Measurements from ENCODE around the gene PLCB1. TPM values are rescaled to one million over a fixed set of nuclear protein-coding genes. Genes with fewer than 3 reads are reported as not detected.

The PLCB1 gene
- polyA plus RNA-seq, 1 donor (not counting 4 experiments of a cell fraction or from before 2014, with no cell fraction given), result 0.37 TPM

- dilution Hi-C loops (cut with MboI; ENCODE audit: extremely low pct_ligation_motif_present, low sequenced_read_pairs), result no loop called here
- no peaks in the 10 kb centered on the region for H3K36me3 ChIP-seq (ENCODE audit: control insufficient read depth in 2 of 2, extremely low read depth in 1 of 2, insufficient read depth in 2 of 2, low read length in 2 of 2)
- TF ChIP-seq CTCF (optimal IDR thresholded peaks at IDR 0.05 in 1 of 3, IDR thresholded peaks at IDR 0.05 in 1 of 3, conservative IDR thresholded peaks at IDR 0.05 in 1 of 3; ENCODE audit: extremely low read depth in 1 of 3, insufficient read depth in 2 of 3, low read length in 3 of 3), result no peak
- no peak for TF ChIP-seq EZH2 (IDR thresholded peaks at IDR 0.05; ENCODE audit: low read length)
- H2AFZ ChIP-seq (ENCODE audit: control insufficient read depth, low read length), result no peak overlapping the region
- no peak overlapping the region for H3K4me3 ChIP-seq (ENCODE audit: control insufficient read depth in 2 of 3, extremely low read depth in 1 of 3, insufficient read depth in 2 of 3, low read depth in 1 of 3, low read length in 3 of 3)
- H4K20me1 ChIP-seq (ENCODE audit: control insufficient read depth, extremely low read depth, insufficient read depth, low read length), result no peaks in the 10 kb centered on the region
- no peak overlapping the region for H3K27ac ChIP-seq (ENCODE audit: control insufficient read depth, insufficient read depth, low read length)
- H3K27me3 ChIP-seq (ENCODE audit: control insufficient read depth, extremely low read depth, insufficient read depth, low read length), result no peaks in the 10 kb centered on the region
- no peak overlapping the region for H3K4me2 ChIP-seq (ENCODE audit: control insufficient read depth, extremely low read depth, insufficient read depth, low read depth, low read length)
- no peak overlapping the region for H3K9ac ChIP-seq (ENCODE audit: control insufficient read depth, extremely low read depth, insufficient read depth, low read length)
- FAIRE-seq (no peak), DNase-seq (ENCODE audit: low read depth, low spot score) (no peak)
- no peaks in the 10 kb centered on the region for H3K79me2 ChIP-seq (ENCODE audit: control insufficient read depth, insufficient read depth, low read length)
- no peaks in the 10 kb centered on the region for H3K9me1 ChIP-seq (ENCODE audit: control insufficient read depth, extremely low read depth, insufficient read depth, low read length)
- no peaks in the 10 kb centered on the region for H3K9me3 ChIP-seq (ENCODE audit: control insufficient read depth, low read depth, low read length)
- no peaks in the 10 kb centered on the region for H3K4me1 ChIP-seq (ENCODE audit: control insufficient read depth, extremely low read depth, insufficient read depth, low read length)
Observed at GRCh38 chr20:8344106-8344505, 212.0 kb downstream of the PLCB1 start.

- DNase-seq (ENCODE audit: low read depth, low spot score) (no peak), FAIRE-seq (no peak)
- Histone ChIP-seq H3K9me3 (ENCODE audit: control insufficient read depth, low read depth, low read length) (no peaks in the 10 kb centered on the region), H2AFZ (ENCODE audit: control insufficient read depth, low read length) (no peak overlapping the region), H3K27ac (ENCODE audit: control insufficient read depth, insufficient read depth, low read length) (no peak overlapping the region), H3K9ac (ENCODE audit: control insufficient read depth, extremely low read depth, insufficient read depth, low read length) (no peak overlapping the region), H4K20me1 (ENCODE audit: control insufficient read depth, extremely low read depth, insufficient read depth, low read length) (no peaks in the 10 kb centered on the region), H3K36me3 (ENCODE audit: control insufficient read depth in 2 of 2, extremely low read depth in 1 of 2, insufficient read depth in 2 of 2, low read length in 2 of 2) (no peaks in the 10 kb centered on the region), H3K4me2 (ENCODE audit: control insufficient read depth, extremely low read depth, insufficient read depth, low read depth, low read length) (no peak overlapping the region), H3K27me3 (ENCODE audit: control insufficient read depth, extremely low read depth, insufficient read depth, low read length) (no peaks in the 10 kb centered on the region), H3K4me1 (ENCODE audit: control insufficient read depth, extremely low read depth, insufficient read depth, low read length) (no peaks in the 10 kb centered on the region), H3K4me3 (ENCODE audit: control insufficient read depth in 2 of 3, extremely low read depth in 1 of 3, insufficient read depth in 2 of 3, low read depth in 1 of 3, low read length in 3 of 3) (no peak overlapping the region), H3K9me1 (ENCODE audit: control insufficient read depth, extremely low read depth, insufficient read depth, low read length) (no peaks in the 10 kb centered on the region), H3K79me2 (ENCODE audit: control insufficient read depth, insufficient read depth, low read length) (no peaks in the 10 kb centered on the region)
- TF ChIP-seq CTCF (optimal IDR thresholded peaks at IDR 0.05 in 1 of 3, IDR thresholded peaks at IDR 0.05 in 1 of 3, conservative IDR thresholded peaks at IDR 0.05 in 1 of 3; ENCODE audit: extremely low read depth in 1 of 3, insufficient read depth in 2 of 3, low read length in 3 of 3) (no peak), EZH2 (IDR thresholded peaks at IDR 0.05; ENCODE audit: low read length) (no peak)
- dilution Hi-C loops (cut with MboI; ENCODE audit: extremely low pct_ligation_motif_present, low sequenced_read_pairs), result no loop called here
Observed at GRCh38 chr20:8344631-8345030, 212.6 kb downstream of the PLCB1 start.

All from keratinocyte (primary cell).